Activated CD4-positive, alpha-beta memory T cell treated with anti-CD3 and anti-CD28 coated beads, Interleukin-2, amount 10 ng/mL, durations not matched to agents 7 days and 5 days (primary cell): ENCODE data around the gene POLRMT. TPM values are rescaled to one million over a fixed set of nuclear protein-coding genes. Genes with fewer than 3 reads are reported as not detected.
"Not testable (repeated sequence)": the region's sequence is repeated elsewhere in the genome, so short reads cannot be mapped to it uniquely, and the experiment has no call there.

Experiments
- CTCF ChIA-PET: fragments of 350-600 bp; sonication (Branson Sonifier 250); formaldehyde crosslinking; loops from one replicate; lab custom pipeline; 2021; ENCODE audit warnings: antibody characterized with exemption, inconsistent platforms; lab: Charles Lee
- POLR2A ChIA-PET: fragments of 350-600 bp; sonication (Branson Sonifier 250); formaldehyde crosslinking; loops from one replicate; lab custom pipeline; 2021; ENCODE audit warnings: antibody characterized with exemption; lab: Charles Lee
- DNase-seq: peaks from one replicate; pipeline ENCODE4 v3.0.0-alpha.2; 2020
- H3K27ac Mint-ChIP-seq: one replicate; pipeline ENCODE4 v1.8.0; 2021; ENCODE audit warnings: mild to moderate bottlenecking, mixed read lengths
- H3K27me3 Mint-ChIP-seq: one replicate; pipeline ENCODE4 v1.8.0; 2021; ENCODE audit warnings: mixed read lengths
- H3K36me3 Mint-ChIP-seq: one replicate; pipeline ENCODE4 v1.8.0; 2021; ENCODE audit warnings: low read depth, mixed read lengths
- H3K4me1 Mint-ChIP-seq: one replicate; pipeline ENCODE4 v1.8.0; 2021; ENCODE audit warnings: mixed read lengths
- H3K4me3 Mint-ChIP-seq: one replicate; pipeline ENCODE4 v1.8.0; 2021; ENCODE audit warnings: mild to moderate bottlenecking, mixed read lengths
- H3K9me3 Mint-ChIP-seq: one replicate; pipeline ENCODE4 v1.8.0; 2021; ENCODE audit warnings: mixed read lengths
- total RNA-seq, 2 experiments: library from RNA; stranded (reverse); gene quantifications; one replicate each; pipeline ENCODE4 v1.2.3, GENCODE V29; 2021

Gene POLRMT
- total RNA-seq, 2 experiments from 2014 or later, result 44.8 to 45.1 TPM

DNA sequence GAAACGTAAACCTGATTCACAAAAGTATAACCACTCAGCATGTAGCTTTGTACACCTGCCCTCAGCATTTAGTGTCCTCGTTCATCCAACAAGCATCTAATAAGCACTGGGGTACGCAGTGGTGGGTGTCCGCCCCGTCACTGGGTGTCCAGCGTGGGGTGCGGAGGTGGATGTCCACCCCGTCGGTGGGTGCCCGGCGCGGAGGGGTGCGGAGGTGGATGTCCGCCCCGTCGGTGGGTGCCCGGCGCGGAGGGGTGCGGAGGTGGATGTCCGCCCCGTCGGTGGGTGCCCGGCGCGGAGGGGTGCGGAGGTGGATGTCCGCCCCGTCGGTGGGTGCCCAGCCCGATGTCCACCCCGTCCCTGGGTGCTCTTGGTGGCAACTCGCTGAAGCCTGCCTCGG is 48.2 kb downstream of the POLRMT start:
- DNase-seq, H3K4me1 Mint-ChIP-seq, H3K36me3 Mint-ChIP-seq, H3K27ac Mint-ChIP-seq, H3K4me3 Mint-ChIP-seq, H3K9me3 Mint-ChIP-seq: not testable (repeated sequence)
- peaks cover 11% of the 10 kb centered on the region for H3K27me3 Mint-ChIP-seq
- POLR2A ChIA-PET, result interaction anchor here (1.2 to 1.7 kb wide), 2 partner anchors 11 to 75 kb away, joined by 4 to 6 read pairs; no protein-coding TSS in a partner anchor
- CTCF ChIA-PET, result interaction anchor here (1.0 to 1.7 kb wide), 6 partner anchors 9 to 149 kb away, joined by 3 to 6 read pairs (median 4); no protein-coding TSS in a partner anchor

DNA sequence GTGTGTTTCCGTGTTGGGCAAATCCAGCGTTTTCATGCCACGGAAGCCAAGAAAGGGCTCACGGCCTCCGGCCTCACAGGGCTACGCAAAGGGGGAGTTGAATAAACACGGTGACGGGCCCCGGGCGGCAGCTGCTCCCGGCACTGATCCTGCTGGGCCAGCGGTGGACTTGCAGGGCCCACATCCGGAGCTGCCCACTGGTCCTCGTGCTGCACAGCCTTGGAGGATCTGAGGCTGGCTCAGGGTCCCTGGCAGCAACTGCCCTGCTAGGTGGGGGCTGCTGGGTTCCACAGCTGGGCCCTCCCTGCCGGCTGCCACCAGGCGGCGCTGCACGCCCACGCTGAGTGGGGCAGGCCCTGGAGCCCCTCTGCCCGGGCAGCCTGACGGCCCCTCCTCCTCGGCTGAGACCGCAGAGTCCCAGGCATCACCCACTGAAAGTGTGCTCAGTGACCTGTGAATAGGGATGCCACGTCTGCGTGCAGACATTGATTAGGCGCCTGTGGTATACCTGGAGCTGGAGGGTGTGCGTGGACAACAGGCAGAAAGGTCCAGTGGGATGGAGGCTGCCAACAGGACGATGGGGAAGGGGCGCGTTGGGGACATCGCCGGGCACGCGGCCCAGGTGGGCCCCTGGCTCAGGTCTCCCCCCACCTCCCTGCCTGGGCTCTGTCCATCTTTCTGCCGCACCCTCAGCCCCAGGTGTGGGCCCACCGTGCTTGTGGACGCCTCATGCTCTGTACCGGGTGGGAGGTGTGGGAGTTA is 48.9 kb downstream of the POLRMT start:
- peaks cover 11% of the 10 kb centered on the region for H3K27me3 Mint-ChIP-seq
- CTCF ChIA-PET, result interaction anchor here (0.7 to 1.7 kb wide), 9 partner anchors 8 to 150 kb away, joined by 3 to 6 read pairs (median 4); no protein-coding TSS in a partner anchor
- no peaks in the 10 kb centered on the region for H3K9me3 Mint-ChIP-seq
- no peak overlapping the region for H3K4me3 Mint-ChIP-seq
- POLR2A ChIA-PET, result interaction anchor here (1.2 to 1.7 kb wide), 3 partner anchors 10 to 75 kb away, joined by 4 to 6 read pairs (median 4); no protein-coding TSS in a partner anchor
- H3K36me3 Mint-ChIP-seq, result peaks cover 6% of the 10 kb centered on the region
- peak; percentile 68 for DNase-seq
- H3K27ac Mint-ChIP-seq, result no peak overlapping the region
- H3K4me1 Mint-ChIP-seq, result peaks cover 3% of the 10 kb centered on the region

DNA sequence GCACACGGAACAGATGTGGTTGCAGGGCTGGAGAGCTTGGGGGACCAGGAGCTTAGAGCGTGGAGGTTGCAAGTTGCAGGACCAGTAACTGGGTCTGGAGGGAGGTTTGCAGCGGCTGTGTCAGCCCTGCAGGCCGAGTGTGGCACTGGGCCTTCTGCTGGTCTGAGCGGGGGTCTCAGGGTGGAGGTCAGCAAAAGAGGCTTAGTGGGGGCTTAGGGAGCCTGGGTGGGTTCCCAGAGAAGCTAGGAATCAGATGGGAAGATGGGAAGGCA is 49.4 kb downstream of the POLRMT start:
- Mint-ChIP-seq H3K36me3 (peaks cover 6% of the 10 kb centered on the region), H3K9me3 (no peaks in the 10 kb centered on the region), H3K4me1 (peaks cover 1% of the 10 kb centered on the region), H3K27me3 (peaks cover 8% of the 10 kb centered on the region), H3K4me3 (no peak overlapping the region), H3K27ac (no peak overlapping the region)
- ChIA-PET CTCF (interaction anchor here (0.7 to 1.7 kb wide), 8 partner anchors 9 to 150 kb away, joined by 3 to 6 read pairs (median 4); no protein-coding TSS in a partner anchor), POLR2A (interaction anchor here (1.2 to 1.7 kb wide), 3 partner anchors 10 to 76 kb away, joined by 4 to 6 read pairs (median 4); no protein-coding TSS in a partner anchor)
- no peak for DNase-seq

DNA sequence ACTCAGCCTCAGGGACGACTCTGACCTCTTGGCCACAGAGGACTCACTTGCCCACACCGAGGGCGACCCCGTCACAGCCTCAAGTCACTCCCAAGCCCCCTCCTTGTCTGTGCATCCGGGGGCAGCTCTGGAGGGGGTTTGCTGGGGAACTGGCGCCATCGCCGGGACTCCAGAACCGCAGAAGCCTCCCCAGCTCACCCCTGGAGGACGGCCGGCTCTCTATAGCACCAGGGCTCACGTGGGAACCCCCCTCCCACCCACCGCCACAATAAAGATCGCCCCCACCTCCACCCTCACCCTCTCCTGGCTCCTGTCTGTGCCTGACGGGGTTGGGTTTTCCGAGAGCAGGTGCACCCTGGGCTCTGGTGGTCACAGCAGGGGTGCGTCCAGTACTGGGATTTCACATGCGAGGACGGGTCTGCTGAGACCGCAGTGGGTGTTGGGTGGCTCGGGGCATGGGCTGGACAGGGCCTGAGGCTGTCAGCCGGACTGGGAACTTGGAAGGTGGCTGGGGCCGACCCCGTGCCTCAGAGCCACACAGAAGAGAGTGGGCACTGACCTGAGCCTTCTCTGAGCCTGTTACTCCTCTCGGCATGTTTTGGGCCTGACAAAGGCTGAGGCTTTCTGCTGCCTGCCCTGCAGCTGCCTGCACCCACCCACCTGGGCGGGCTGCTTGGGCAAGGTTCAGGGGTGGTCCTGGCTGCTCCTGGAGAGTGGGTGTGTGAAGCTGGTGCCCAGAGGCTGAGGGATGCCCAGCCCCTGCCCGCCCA is 50.0 kb downstream of the POLRMT start:
- Mint-ChIP-seq H3K4me1 (peaks cover under 1% of the 10 kb centered on the region), H3K27ac (no peak overlapping the region), H3K4me3 (no peak overlapping the region), H3K36me3 (peaks cover 6% of the 10 kb centered on the region), H3K27me3 (peaks cover 4% of the 10 kb centered on the region), H3K9me3 (no peaks in the 10 kb centered on the region)
- ChIA-PET POLR2A (interaction anchor here (1.5 to 1.7 kb wide), 2 partner anchors 10 to 77 kb away, joined by 4 to 6 read pairs; no protein-coding TSS in a partner anchor), CTCF (interaction anchor here (0.7 to 1.7 kb wide), 6 partner anchors 9 to 78 kb away, joined by 3 to 6 read pairs (median 4); no protein-coding TSS in a partner anchor)
- DNase-seq, result no peak

DNA sequence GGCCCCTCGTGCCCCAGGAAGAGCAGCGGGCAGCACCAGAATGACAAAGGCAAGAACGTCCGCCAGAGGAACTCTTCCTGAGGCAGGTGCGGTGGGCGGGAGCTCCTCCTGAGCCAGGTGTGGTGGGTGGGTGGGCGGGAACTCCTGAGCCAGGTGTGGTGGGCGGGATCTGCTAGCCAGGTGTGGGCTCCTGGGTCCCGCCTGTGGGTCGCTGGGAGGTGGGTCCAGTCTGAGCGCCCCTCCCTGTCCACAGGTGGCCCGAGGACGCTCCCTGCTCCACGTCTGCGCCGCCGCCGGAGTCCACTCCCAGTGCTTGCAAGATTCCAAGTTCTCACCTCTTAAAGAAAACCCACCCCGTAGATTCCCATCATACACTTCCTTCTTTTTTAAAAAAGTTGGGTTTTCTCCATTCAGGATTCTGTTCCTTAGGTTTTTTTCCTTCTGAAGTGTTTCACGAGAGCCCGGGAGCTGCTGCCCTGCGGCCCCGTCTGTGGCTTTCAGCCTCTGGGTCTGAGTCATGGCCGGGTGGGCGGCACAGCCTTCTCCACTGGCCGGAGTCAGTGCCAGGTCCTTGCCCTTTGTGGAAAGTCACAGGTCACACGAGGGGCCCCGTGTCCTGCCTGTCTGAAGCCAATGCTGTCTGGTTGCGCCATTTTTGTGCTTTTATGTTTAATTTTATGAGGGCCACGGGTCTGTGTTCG is 50.7 kb downstream of the POLRMT start:
- H3K4me3 Mint-ChIP-seq, result no peak overlapping the region
- no peak for DNase-seq
- no peaks in the 10 kb centered on the region for H3K9me3 Mint-ChIP-seq
- ChIA-PET CTCF (no interaction called here), POLR2A (no interaction called here)
- H3K27me3 Mint-ChIP-seq, result no peaks in the 10 kb centered on the region
- peaks cover 7% of the 10 kb centered on the region for H3K36me3 Mint-ChIP-seq
- no peak overlapping the region for H3K27ac Mint-ChIP-seq
- H3K4me1 Mint-ChIP-seq, result peaks cover 2% of the 10 kb centered on the region

DNA sequence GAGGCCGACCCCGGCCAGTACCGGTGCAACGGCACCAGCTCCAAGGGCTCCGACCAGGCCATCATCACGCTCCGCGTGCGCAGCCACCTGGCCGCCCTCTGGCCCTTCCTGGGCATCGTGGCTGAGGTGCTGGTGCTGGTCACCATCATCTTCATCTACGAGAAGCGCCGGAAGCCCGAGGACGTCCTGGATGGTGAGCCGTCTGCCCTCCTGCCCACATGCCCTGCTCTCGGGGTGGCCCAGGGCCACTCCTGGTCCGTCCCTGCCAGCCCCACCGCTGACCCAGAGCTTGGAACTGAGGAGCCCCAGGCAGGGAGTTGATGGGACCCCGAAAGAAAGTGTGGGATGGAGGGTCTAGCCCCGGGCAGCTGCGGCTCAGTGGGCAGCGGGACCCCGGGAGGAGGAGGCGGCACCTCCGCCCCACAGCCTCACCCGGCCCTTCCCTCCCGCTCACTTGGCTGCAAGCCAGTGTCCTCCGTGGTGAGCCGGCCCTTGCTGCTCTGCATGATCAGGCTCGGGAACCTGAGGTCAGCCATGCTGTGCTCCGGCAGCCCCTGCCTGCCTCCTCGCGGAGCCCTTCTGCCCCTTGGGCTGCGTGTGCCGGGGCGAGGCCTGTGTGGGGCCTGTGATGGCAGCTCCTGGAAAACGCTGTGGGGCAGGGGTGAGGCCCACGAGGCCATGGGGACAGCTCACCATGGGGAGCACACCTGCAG is 51.8 kb downstream of the POLRMT start:
- ChIA-PET POLR2A (no interaction called here), CTCF (no interaction called here)
- Mint-ChIP-seq H3K9me3 (no peaks in the 10 kb centered on the region), H3K4me3 (no peak overlapping the region), H3K27me3 (no peaks in the 10 kb centered on the region), H3K36me3 (peaks cover 7% of the 10 kb centered on the region), H3K4me1 (peaks cover 10% of the 10 kb centered on the region), H3K27ac (no peak overlapping the region)
- no peak for DNase-seq

DNA sequence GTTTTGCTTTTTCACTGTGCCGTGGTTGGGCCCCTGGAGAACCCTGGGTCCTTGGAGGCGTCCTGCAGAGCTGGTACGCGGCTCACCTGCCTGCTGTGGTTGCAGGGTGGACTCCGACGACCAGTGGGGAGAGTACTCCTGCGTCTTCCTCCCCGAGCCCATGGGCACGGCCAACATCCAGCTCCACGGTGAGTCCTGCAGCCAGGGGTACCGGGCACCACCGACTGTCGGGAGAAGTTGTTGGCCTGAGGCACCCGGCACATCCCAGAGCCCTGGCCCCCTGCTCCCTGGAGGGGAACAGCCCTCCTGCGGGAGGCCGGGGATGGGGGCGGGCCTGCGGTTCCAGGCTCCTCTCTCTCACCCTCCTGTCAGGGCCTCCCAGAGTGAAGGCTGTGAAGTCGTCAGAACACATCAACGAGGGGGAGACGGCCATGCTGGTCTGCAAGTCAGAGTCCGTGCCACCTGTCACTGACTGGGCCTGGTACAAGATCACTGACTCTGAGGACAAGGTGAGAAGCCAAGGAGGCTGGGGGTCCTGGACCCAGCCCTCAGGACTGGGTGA is 53.0 kb downstream of the POLRMT start:
- Mint-ChIP-seq H3K4me1 (peaks cover 18% of the 10 kb centered on the region), H3K4me3 (no peak overlapping the region), H3K36me3 (peaks cover 7% of the 10 kb centered on the region), H3K27ac (no peak overlapping the region), H3K9me3 (no peaks in the 10 kb centered on the region), H3K27me3 (no peaks in the 10 kb centered on the region)
- ChIA-PET CTCF (no interaction called here), POLR2A (no interaction called here)
- no peak for DNase-seq

DNA sequence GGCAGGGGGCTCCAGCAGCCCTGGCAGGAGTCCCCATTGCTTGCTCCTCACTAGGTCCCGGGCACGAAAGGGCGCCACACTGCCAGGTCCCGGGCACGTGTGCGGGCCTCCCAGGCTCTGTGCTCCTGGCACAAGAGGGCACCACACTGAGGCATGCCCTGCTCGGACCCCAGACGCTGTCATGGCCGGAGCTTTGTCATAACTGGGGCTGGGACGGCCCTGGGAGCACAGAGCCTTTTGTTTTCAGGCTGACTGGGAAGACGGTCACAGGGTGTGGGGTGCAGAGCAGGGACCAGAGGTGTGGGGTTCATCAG is 53.5 kb downstream of the POLRMT start:
- no peak overlapping the region for H3K27ac Mint-ChIP-seq
- no peaks in the 10 kb centered on the region for H3K27me3 Mint-ChIP-seq
- POLR2A ChIA-PET, result no interaction called here
- H3K4me3 Mint-ChIP-seq, result no peak overlapping the region
- CTCF ChIA-PET, result no interaction called here
- H3K4me1 Mint-ChIP-seq, result peaks cover 23% of the 10 kb centered on the region
- DNase-seq, result no peak
- peaks cover 7% of the 10 kb centered on the region for H3K36me3 Mint-ChIP-seq
- H3K9me3 Mint-ChIP-seq, result no peaks in the 10 kb centered on the region

DNA sequence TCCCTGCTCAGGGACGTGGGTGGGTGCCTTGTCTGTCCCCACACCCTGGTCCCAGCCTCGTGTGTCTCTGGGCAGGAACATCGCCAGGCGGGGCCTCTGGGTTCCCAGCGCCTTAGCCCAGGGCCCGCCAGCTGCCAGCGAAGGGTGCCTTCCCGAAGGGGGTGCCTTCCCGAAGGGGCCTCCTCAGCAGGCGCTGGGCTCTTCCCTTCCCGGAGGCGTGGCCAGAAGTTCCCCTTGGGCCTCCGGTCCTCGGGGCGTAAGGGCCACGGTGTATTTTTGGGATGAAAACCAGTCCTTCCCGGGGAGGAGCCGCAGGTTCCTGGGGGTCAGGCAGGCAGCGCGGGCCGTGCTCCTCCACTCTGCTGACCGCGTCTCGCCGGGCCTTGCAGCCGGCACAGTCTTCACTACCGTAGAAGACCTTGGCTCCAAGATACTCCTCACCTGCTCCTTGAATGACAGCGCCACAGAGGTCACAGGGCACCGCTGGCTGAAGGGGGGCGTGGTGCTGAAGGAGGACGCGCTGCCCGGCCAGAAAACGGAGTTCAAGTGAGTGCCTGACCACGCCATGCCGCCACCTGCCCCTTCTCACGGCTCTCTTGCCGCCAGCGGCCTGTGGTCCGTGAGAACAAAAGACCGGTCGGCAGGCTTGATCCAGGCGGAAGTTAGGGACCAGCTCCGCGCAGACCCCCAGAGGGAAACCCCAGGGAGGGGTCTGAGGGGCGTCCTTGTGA is 54.1 kb downstream of the POLRMT start:
- Mint-ChIP-seq H3K27ac (no peak overlapping the region), H3K4me3 (no peak overlapping the region), H3K36me3 (peaks cover 7% of the 10 kb centered on the region), H3K9me3 (no peaks in the 10 kb centered on the region), H3K27me3 (no peaks in the 10 kb centered on the region), H3K4me1 (peaks cover 28% of the 10 kb centered on the region)
- DNase-seq, result no peak
- POLR2A ChIA-PET, result no interaction called here
- CTCF ChIA-PET, result no interaction called here

DNA sequence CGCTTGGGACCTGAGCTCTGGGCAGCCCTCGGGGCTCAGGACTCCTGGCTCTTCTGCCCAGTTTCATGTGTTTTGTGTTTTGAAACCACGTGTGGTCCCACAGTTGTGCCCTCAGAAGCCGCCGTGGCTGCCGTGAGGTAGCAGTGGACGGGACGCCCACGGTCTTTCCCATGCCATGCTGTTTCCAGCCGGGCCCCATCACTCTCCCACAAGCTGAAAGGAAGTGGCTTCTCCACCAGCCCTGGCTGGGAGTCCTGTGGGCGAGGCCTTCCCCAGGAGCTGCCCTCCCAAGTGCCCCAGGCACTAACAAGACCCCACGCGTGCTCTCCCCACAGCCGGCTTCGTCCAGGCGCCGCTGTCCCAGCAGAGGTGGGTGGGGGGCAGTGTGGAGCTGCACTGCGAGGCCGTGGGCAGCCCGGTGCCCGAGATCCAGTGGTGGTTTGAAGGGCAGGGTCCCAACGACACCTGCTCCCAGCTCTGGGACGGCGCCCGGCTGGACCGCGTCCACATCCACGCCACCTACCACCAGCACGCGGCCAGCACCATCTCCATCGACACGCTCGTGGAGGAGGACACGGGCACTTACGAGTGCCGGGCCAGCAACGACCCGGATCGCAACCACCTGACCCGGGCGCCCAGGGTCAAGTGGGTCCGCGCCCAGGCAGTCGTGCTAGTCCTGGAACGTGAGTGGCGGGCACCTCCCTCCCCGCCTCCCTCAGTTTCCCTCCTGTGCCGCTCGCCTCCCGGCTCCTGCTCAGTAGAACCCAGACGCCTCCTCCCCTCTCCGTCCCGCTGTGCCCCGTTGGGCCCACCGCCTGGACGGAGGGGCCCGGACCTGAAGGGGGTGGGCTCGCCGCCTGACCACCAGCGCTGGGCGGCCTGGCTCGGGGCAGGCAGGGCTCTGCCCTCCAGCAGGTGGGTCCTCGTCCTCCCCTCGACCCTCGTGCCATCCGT is 55.6 kb downstream of the POLRMT start:
- Mint-ChIP-seq H3K9me3 (no peaks in the 10 kb centered on the region), H3K27ac (no peak overlapping the region), H3K27me3 (no peaks in the 10 kb centered on the region), H3K36me3 (peaks cover 7% of the 10 kb centered on the region), H3K4me1 (peaks cover 36% of the 10 kb centered on the region), H3K4me3 (no peak overlapping the region)
- POLR2A ChIA-PET, result interaction anchor here (1.4 kb wide), 1 partner anchor 11 kb away, joined by 4 read pairs; no protein-coding TSS in a partner anchor
- CTCF ChIA-PET, result interaction anchor here (1.9 kb wide), 1 partner anchor 9 kb away, joined by 6 read pairs; no protein-coding TSS in a partner anchor
- no peak for DNase-seq
